HCEC 1CT (cell line): ENCODE data around the gene DENND5B.
"Not testable (repeated sequence)": the region's sequence is repeated elsewhere in the genome, so short reads cannot be mapped to it uniquely, and the experiment has no call there.

ENCODE experiments used
- DNase-seq: peaks from one replicate; pipeline ENCODE4 v3.0.0-alpha.2; 2017

DENND5B gene

GRCh38 chr12:31590642-31591379, at the start of gene DENND5B:
DENND5B (minus strand) TSS chr12:31591136; CDS start chr12:31590832, 304 bp downstream.
- peak; percentile 45 for DNase-seq

- DNase-seq = no peak
Observed at GRCh38 chr12:31634620-31635019, 43.7 kb upstream of the DENND5B start.

- no peak for DNase-seq
Observed at GRCh38 chr12:31633464-31633863, 42.5 kb upstream of the DENND5B start.

GRCh38 chr12:31631809-31632208, 40.9 kb upstream of the DENND5B start:
- DNase-seq = no peak

- no peak for DNase-seq
Observed at GRCh38 chr12:31631023-31631724, 40.2 kb upstream of the DENND5B start.

GRCh38 chr12:31629756-31630732, 39.1 kb upstream of the DENND5B start:
- no peak for DNase-seq

- no peak for DNase-seq
Observed at GRCh38 chr12:31627456-31628054, 36.6 kb upstream of the DENND5B start.

- DNase-seq = no peak
Observed at GRCh38 chr12:31626270-31626995, 35.5 kb upstream of the DENND5B start.

GRCh38 chr12:31622038-31622437, 31.1 kb upstream of the DENND5B start:
- no peak for DNase-seq

GRCh38 chr12:31620311-31620710, 29.4 kb upstream of the DENND5B start:
- peak; percentile 1 for DNase-seq

GRCh38 chr12:31618228-31619025, 27.5 kb upstream of the DENND5B start:
- no peak for DNase-seq

- DNase-seq = no peak
Observed at GRCh38 chr12:31612819-31613218, 21.9 kb upstream of the DENND5B start.

GRCh38 chr12:31608299-31608698, 17.4 kb upstream of the DENND5B start:
- not testable (repeated sequence) for DNase-seq

GRCh38 chr12:31605531-31605930, 14.6 kb upstream of the DENND5B start:
- no peak for DNase-seq

GRCh38 chr12:31603546-31604009, 12.6 kb upstream of the DENND5B start:
- no peak for DNase-seq

GRCh38 chr12:31600750-31601149, 9.8 kb upstream of the DENND5B start:
- no peak for DNase-seq

- no peak for DNase-seq
Observed at GRCh38 chr12:31600252-31600651, 9.3 kb upstream of the DENND5B start.

GRCh38 chr12:31599053-31599452, 8.1 kb upstream of the DENND5B start:
- no peak for DNase-seq

GRCh38 chr12:31597066-31597465, 6.1 kb upstream of the DENND5B start:
- DNase-seq = no peak

- DNase-seq = no peak
Observed at GRCh38 chr12:31594681-31595080, 3.7 kb upstream of the DENND5B start.

- DNase-seq = no peak
Observed at GRCh38 chr12:31591380-31591901, 505 bp upstream of the DENND5B start.
